ENCODE results near the gene INPP5A.
"Not testable (repeated sequence)": the region's sequence is repeated elsewhere in the genome, so short reads cannot be mapped to it uniquely, and the experiment has no call there.

INPP5A gene

DNA sequence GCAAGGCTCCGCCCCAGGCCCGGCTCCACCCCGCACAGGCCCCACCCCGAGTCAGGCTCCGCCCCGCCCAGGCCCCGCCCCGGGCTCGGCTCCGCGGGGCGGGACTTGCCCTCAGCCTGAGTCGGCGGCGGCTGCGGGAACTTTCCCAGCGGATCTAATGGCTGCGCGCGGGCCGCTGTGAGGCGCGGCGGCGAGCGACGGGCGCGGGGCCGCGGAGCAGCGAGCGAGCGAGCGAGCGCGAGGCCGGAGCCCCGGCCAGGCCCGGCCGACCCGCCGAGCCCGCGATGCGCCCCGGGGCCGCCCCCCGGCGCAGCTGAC is at the start of gene INPP5A:
INPP5A (plus strand) TSS at position 104 of the 318 bp plus-strand sequence. CDS start 310 bp downstream, outside the sequence.
- no peak for DNase-seq (ENCODE audit: low read depth)

DNA sequence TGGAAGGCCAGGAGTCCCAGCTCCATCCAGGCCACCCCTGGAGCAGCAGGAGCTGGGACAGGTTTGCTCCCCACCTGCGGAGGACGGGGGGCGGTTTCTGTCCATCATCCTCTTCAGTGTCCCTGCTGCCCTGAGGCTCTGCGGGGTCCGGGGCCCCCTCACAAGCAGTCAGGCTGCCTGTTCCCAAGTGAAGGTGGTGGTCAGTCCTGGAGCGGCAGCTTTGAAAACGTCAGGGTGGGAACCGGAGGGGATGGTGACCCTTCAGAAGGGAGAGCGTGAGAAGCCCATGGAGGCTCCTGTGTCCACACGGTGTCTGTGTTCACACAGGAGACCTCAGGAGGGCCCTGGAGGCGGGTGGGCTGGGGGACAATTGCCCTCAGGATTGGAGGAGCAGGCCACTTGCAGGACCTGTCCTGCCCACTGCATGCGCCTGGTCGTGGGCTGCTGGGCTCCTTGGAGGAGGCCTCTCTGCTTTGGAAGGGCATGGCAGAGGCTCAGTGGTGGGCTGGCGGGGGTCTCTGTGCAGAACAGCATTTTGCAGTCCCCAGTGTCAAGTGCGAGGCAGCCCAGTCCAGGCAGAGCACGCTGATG is 49.3 kb upstream of the INPP5A start:
- no peak for DNase-seq (ENCODE audit: low read depth)

DNA sequence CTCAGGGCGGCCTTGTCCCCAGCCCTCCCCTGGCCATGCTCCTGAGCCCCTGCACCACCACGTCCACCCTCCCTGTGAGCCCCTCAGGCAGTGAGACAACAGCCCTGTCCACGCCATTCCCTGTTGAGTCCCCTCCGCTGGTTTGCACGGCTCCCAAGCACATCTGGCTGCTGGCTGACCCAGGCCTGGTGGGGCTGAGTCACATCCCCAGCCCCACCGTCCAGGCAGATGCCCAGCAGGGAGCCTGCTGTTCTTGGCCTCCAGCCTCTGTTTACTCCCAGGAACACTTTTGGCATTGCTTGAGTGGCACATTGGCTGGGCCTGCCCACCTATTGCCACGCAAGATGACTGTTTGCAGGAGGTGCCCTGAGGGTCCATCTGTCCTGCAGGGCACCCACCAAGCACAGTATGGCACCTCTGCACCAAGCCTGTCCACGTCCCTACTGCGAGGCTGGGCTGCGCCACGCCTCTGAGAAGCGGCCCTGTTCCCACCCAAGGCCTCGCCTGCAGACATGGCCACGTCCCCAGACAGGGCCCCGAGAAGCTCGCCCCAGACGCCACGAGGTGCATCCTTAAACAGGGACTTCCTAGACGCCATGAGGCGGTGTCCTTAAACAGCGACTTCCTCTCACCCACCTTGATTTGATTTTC is 48.4 kb upstream of the INPP5A start:
- DNase-seq (ENCODE audit: low read depth), result no peak

- no peak for DNase-seq (ENCODE audit: low read depth)
These were observed 47.7 kb upstream of the INPP5A start for GRCh38 chr10:132489704-132490534.

- DNase-seq (ENCODE audit: low read depth), result not testable (repeated sequence)
These were observed 46.1 kb upstream of the INPP5A start for GRCh38 chr10:132491534-132491933.

- no peak for DNase-seq (ENCODE audit: low read depth)
These were observed 45.1 kb upstream of the INPP5A start for GRCh38 chr10:132492323-132493025.

GRCh38 chr10:132493246-132493755 is 44.3 kb upstream of the INPP5A start:
- DNase-seq (ENCODE audit: low read depth), result no peak

- no peak for DNase-seq (ENCODE audit: low read depth)
These were observed 43.8 kb upstream of the INPP5A start for GRCh38 chr10:132493756-132494290.

DNA sequence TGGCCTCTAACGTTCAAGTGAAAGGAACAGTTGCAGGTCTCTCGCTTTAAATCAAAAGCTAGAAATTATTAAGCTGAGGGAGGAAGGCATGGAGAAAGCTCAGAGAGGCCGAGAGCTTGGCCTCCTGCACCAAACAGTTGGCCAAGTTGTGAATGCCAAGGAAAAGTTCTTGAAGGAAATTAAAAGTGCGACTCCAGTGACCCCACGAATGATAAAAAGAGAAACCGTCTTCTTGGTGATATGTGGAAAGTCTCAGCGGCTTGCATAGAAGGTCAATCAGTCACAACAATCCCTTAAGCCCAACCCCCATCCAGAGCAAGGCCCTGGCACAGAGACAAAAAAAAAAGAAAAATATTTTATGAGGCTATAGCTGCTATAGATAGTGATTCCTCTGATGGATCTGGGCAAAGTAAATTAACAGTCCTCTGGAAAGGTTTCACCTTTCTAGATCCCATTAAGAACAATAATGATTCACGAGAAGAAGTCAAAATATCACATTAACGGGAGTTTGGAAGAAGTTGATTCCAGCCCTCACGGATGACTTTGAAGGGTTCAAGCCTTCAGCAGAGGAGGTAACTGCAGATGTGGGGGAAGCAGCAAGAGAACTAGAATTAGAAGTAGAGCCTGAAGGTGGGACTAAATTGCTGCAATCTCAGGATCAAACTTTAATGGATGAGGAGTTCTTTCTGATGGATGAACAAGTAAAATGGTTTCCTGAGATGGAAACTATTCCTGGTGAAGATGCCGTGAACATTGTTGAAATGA is 42.5 kb upstream of the INPP5A start:
- DNase-seq (ENCODE audit: low read depth), result no peak

DNA sequence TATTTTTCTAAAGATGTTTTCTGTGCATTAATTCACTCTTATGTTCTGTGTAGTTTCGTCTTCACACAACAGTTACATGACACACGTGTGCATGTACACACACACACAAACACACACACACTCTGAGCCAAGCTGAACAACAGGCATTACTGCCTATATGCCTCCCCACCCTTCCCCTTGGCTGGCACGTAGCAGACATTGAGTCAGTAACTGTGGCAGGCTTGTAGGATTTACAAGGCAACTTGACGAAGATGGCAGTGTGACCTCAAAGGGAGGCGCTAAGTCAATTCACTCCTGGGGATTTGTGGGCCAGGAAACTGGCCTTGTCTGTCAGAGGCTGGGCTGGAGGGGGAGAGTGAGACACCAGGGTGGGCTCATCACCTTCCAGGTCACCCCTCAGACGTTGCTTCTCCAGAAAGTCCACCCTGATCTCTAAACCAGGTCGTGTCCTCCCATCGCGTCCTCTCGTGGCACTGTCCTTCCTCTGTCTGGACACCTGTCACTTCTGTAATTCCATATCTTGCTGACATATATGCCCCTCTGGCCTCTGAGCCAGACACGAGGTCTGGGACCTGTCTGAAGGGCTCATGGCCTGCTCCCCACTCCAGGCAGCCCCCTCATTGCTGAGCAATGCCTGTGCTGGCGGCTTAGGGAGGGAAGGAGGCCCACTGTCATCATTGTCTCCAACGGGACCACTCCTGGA is 41.1 kb upstream of the INPP5A start:
- no peak for DNase-seq (ENCODE audit: low read depth)

- no peak for DNase-seq (ENCODE audit: low read depth)
These were observed 40.4 kb upstream of the INPP5A start for GRCh38 chr10:132497063-132497680.

DNA sequence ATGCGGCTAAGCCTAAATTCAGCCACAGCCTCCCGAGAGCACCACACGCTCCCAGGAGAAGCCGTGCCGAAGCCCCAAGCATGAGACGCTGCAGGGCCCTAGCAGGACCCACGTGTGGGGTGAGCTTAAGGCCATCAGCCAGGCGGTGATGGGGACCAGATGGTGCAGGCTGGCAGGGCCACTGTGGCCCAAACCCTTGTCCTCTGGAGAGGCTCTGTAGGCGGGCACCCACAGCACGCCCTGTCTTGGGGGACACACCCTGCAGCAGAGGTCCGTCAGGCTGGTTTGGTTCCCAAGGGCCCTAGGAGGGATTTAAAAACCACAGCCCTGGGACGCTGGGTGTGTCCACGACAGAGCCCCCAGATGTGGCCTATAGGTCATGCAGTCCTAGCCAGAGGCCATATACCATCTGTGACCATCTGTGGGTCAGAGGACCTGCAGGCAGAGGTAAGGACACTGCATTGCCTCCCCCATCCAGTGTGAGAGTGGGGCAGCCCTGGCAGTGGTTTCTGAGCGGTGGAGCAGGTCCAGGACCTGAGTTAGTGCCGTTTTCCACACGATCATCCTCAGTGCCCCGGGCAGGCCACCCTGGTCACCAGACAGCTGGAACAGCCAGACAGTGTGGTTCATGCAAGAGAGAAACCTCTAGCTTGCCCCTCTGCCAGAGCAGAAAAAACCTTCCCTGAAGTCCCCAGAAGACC is 39.6 kb upstream of the INPP5A start:
- no peak for DNase-seq (ENCODE audit: low read depth)

DNA sequence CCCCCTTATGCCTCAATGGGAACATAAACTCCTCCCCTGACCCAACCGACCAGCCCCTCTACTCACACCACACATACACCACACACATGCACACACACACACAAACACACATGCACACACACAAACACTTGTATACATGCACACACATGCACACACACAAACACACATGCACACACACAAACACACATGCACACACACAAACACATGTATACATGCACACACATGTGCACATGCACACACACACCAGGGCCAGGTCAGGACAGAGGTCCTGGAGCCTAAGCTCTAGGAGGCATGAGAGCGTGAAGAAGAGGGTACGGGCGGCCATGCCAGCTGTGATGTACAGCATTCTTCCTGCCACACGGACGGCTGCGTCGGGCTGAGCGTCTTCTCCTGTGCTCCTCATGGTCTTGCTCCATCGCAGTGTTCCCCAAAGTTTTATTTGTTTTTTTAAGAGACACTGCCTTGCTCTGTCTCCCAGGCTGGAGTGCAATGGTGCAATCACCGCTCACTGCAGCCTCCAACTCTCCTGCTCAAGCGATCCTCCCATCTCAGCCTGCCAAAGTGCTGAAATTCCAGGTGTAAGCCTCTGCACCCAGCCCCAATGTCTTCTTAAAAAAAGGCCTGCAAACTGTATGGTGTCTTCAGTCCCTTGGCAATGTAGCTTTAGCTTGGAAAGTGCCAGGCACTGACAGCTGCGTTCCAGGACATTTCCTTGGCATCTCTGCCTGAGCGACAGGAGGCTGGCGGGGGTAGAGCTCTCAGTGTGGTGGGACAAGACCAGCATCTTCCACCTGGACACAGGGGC is 38.8 kb upstream of the INPP5A start:
- no peak for DNase-seq (ENCODE audit: low read depth)

DNA sequence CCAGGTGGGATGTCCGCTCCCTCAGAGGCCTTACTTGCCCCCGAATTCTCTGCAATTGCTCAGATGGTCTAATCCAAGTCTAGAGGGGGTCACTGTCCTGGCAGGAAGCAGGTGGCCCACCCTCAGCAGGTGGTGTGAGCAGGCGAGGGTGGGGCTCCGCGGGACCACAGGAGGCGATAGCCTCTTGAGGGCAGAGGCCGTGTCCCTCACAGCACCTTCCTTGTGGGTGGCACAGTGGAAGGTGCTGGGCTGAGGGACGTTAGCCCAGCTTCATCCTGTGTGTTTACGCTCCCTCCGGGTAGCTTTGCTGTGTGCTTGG is 38.3 kb upstream of the INPP5A start:
- no peak for DNase-seq (ENCODE audit: low read depth)

- DNase-seq (ENCODE audit: low read depth), result no peak
These were observed 36.7 kb upstream of the INPP5A start for GRCh38 chr10:132500781-132501415.

- no peak for DNase-seq (ENCODE audit: low read depth)
These were observed 34.9 kb upstream of the INPP5A start for GRCh38 chr10:132502544-132503300.

DNA sequence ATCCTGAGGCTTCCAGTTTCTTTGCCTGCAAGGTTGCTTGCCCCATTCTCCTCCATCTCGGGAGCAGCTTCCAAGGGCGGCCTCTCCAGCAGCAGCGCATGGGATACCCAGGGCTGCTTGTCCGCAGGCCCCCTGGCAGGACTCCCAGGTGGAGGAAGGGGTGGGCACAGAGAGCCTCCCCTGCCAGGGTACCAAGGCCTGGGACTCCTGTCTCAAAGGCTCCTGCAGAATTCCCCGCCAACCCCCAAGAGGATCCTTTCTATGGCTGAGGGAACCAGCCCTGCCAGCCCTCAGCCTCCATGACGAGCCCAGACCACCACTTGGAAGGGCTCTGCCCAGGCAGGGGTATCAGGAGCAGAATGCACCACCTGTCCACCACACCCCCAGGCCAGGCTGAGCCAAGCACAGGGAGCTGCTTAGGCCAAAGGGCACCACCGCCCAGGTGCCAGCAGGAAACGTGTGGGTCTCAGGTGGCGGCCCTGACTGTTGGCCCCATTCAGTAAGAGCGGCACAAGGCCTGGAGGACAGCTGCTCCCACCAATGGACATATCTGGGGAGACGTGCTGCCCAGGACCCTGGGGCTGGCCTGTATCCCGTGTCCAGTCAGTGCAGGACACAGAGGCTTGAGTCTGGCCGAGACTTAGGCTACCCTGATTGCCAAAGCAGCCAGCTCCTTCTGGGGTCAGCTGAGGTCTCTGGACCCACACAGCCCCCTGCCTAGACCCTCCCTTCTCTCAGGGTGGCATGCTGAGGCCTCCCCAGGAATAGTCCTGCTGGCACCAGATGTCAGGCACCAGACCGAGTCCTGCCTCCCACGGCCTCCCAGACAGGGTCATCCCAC is 33.8 kb upstream of the INPP5A start:
- no peak for DNase-seq (ENCODE audit: low read depth)
